ENCODE data around the gene MAPRE2. TPM values are rescaled to one million over a fixed set of nuclear protein-coding genes. Genes with fewer than 3 reads are reported as not detected.

Gene MAPRE2
- 68.9 TPM for total RNA-seq

DNA sequence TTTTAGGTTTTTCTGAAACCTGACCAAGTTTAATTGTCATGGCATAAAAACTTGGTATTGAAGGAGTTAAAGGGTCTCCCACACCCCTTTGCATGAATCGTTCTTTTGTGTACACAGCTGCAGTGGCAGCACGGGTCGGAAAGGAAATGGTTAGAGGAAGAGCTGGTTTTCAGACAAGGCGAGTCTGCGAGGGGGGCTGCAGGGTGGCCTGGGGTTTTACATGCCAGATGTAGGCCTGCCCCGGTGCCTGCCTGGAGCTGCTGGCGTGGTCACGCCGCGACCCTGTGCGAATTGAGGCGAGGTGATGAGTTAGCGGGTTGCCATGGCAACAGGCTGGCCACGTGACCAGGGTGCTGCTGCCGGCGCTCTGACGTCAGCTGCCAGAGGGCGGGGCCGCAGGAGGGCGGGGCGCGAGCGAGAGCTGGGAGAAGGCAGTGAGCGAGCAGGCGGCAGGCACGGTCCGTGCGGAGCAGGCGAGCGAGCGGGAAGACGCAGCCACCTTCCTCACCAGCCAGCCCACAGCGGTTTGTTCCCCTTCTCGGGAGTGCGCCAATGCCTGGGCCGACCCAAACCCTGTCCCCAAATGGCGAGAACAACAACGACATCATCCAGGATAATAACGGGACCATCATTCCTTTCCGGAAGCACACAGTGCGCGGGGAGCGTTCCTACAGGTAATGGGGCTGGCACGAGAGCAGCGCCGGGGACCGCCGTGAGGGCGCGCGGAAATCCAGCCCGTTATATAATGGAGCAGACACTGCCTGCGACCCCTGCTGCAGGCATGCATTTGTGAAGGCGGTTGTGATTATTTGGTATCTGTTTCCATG lies at the start of gene MAPRE2:
MAPRE2 (plus strand) TSS at position 426 of the 827 bp plus-strand sequence; CDS start at position 553, 127 bp downstream.
- no peak for FAIRE-seq

DNA sequence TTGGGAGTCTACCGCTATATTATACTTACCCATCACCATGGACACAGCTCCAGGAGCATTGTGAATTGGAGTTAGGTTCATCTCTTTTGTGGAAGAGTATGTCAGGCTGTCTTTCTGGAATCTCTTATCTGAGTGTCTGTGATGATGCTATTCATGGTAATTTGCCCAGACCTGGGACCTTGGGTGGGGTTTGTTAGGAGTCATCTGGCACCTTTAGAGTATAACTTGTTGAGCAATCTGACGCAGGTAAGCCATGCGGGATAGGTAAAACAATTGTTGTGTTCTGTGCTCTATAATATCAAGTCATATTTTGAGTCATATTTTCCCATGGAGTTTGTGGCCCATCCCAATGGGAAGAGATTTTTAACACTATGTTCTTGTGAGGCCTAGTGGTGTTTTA lies 49.7 kb upstream of the MAPRE2 start:
- DNase-seq (ENCODE audit: low spot score in 2 of 2), result no peak

More for the DNA sequence above, at the start of gene MAPRE2:
- DNase-seq (ENCODE audit: low spot score in 2 of 2), result peak; percentile 86 to 96

DNA sequence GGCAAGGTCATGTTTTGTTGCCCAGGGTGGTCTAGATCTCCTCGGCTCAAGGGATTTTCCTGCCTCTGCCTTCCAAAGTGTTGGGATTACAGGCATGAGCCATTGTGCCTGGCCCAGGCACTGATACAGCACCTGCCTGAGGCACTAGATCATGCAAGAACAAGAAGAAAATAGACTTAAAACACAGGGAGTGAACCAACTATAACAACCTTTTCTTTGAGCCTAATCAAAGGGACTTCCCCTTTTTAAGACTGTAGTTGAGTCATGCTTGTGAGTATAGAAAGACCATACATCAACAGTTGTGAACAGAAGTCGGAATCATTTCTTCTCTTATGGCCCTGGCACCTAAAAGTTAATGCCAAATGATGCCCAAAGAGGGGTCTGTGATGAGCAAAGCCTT lies 47.9 kb upstream of the MAPRE2 start:
- FAIRE-seq (no peak), DNase-seq (ENCODE audit: low spot score in 2 of 2) (no peak)

More for the DNA sequence above, 49.7 kb upstream of the MAPRE2 start:
- FAIRE-seq, result no peak

DNA sequence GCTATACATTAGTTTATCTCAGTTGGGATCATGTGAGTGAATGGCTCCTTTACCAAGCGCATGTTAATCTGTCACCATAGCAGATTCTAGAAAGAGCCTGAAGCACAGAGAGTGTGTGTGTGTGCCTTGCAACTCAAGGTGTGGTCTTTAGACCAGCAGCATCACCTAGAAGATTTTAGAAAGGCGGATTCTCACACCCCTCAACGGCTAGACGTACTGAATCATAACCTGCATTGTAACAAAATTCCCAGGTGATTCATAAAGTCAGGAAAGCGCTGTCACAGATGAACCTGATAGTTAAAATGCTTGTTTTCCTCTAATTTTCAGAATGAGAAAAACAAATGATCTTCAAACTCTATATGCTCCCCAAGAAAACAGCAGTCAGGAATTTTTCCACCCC lies 45.5 kb upstream of the MAPRE2 start:
- DNase-seq (ENCODE audit: low spot score in 2 of 2), result no peak
- no peak for FAIRE-seq

DNA sequence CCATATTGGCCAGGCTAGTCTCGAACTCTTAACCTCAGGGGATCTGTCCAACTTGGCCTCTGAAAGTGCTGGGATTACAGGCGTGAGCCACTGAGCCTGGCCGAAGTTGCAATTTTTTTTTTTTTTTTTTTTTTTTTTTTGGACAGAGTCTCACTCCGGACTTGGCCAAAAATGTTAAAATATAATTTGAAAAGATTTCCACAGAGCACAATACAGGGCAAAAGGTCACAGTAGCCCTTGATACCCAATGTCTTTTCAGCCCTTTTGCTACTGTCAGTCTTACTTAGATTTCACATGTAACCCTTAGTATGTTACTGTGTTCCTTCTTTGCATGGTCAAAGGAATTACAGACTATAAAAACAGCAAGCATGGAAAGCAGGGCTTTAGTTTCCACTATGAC lies 42.6 kb upstream of the MAPRE2 start:
- no peak for DNase-seq (ENCODE audit: low spot score in 2 of 2)

DNA sequence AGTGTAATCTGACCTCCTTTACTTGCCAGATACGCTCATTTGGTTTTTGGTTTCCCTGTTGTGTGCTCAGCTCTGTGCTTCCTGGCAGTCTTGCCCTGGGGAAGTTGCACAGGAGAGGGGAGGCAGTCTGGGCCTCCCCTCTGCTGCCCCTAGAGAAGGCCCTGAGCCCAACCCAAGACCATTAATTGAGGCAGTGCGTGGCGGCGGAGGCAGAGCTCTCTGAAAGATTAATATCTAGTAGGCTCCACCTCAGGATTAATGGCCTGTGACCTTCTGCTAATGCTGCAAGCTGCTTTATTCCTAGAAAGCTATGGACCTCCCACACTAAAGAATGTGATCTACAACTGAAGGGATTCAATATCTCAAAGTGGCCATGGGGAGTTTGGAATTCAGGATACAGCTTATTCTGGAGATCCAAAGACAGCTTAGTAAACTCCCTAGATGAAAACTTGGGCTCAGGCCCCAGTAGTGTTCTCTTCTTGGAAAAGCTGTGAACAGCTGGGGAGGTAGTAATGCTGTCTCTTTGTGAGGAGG lies 41.4 kb upstream of the MAPRE2 start:
- FAIRE-seq, result no peak
- no peak for DNase-seq (ENCODE audit: low spot score in 2 of 2)

More for the DNA sequence above, 42.6 kb upstream of the MAPRE2 start:
- FAIRE-seq, result no peak

DNA sequence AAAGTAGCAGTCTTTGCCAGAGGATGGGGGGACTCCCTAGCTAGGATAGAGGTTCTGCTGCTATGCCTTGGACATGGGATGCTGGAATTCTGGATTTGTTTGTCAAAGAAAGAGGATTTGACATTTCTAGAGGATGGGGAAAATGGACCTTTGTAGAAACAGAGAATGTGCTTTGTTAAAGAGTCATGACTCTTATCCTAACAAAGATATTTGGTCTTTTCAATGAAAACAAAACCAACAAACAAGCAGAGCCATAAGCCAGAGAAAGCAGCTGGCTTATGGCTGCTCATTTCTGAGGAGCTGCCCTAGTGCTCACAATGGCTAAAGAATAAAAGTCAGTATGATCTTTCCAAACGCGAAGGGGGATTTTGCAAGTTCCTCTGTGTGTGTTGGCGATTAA lies 40.8 kb upstream of the MAPRE2 start:
- DNase-seq (ENCODE audit: low spot score in 2 of 2), result no peak

DNA sequence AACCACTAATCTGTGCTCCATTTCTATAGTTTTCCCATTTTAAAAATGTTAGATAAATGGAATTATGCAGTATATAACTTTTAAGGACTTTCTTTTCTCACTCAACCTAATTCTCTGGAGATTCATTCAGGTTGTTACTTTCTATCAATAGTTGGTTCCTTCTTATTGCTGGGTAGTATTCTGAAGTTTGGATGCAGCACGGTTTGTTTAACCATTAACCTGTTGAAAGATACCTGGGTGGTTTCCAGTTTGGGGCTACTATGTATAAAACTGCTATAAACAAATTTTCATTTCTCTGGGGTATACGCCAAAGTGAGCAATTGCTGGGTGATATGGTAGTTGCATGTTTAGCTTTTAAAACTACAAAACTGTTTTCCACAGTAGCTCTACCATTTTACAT lies 39.1 kb upstream of the MAPRE2 start:
- DNase-seq (ENCODE audit: low spot score in 2 of 2) (no peak), FAIRE-seq (no peak)

More for the DNA sequence above, 40.8 kb upstream of the MAPRE2 start:
- peak; percentile 53 for FAIRE-seq

DNA sequence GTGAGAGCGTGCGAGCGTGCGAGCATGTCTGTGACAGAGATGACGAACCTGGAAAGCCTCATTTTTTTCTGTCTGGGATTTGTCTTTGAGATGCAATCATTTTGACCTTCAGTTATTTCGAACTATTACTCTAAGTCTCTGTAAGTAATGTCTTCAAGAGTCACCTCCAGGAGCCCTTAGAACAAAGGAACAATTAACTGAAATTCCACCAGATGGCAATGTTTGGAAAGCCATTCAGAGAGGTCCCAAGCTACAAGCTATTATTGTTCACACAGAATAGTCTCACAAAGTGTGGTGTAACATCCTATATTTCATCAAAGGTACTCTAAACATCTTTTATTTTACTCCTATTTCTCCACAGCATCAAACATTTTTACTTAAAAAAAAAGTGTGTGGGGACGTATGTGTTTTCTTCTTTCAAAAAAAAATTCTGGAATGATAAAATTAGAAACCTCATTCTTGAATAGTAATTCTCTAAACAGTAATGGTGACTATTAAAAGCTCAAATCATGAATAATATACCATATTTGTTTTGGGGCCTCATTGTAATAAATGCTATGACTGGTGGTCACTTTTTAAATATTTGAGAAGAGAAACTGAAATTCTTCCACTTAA lies 35.1 kb upstream of the MAPRE2 start:
- peak; percentile 94 for FAIRE-seq
- peak; percentile 22 to 54 for DNase-seq (ENCODE audit: low spot score in 2 of 2)

DNA sequence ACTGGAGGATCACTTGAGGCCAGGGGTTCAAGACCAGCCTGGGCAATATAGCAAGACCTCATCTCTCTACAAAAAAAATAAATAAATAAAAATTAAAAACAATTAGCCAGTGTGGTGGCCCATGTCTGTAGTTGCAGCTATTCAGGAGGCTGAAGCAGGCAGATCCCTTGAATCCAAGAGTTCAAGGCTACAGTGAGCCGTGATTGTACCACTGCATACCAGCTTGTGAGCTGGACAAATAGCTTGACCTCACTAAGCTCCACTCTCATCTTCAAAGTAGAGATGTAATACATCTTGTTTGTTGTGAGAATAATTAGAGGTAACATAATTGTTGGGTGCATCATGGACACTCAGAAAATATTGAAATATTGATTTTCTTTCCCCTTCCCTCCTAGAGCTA lies 31.1 kb upstream of the MAPRE2 start:
- FAIRE-seq (no peak), DNase-seq (ENCODE audit: low spot score in 2 of 2) (no peak)

DNA sequence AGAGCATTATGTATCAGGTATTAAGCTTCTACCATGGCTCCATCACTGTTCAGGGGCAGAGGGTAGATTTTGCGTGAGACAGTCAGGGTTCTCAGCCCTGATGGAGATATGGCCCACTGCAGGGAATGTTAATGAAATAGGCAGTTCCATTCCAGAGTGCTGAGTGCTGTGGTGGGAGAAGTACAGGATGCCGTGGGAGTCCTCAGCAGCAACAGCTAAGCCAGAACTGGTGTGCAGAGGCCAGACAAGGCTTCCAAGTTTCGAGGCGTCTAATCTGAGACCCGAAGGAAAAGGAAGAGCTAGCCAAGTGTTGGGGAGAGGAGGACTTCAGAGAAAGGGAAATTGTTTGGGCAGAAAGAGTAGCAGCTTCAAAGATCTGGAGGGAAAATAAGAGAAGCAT lies 30.2 kb upstream of the MAPRE2 start:
- FAIRE-seq (no peak), DNase-seq (ENCODE audit: low spot score in 2 of 2) (no peak)

DNA sequence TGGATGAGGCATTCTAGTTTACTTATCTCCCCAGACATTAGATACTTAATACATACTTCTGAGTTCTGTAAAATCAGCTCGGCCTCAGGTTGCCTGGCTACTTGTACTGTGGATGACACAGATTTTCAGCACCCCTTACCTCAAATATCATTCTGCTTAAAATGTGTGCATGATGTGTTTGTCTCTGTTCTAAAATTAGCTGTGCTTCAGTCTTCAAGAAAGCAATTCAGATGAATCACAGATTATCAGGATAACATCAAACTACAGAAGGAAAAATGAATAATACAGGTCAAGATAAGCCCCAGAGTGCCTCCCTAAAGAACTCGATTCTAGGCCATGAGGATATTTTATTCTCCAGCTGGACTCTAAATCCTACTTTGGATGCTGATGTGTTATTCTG lies 21.3 kb upstream of the MAPRE2 start:
- no peak for FAIRE-seq
- no peak for DNase-seq (ENCODE audit: low spot score in 2 of 2)

DNA sequence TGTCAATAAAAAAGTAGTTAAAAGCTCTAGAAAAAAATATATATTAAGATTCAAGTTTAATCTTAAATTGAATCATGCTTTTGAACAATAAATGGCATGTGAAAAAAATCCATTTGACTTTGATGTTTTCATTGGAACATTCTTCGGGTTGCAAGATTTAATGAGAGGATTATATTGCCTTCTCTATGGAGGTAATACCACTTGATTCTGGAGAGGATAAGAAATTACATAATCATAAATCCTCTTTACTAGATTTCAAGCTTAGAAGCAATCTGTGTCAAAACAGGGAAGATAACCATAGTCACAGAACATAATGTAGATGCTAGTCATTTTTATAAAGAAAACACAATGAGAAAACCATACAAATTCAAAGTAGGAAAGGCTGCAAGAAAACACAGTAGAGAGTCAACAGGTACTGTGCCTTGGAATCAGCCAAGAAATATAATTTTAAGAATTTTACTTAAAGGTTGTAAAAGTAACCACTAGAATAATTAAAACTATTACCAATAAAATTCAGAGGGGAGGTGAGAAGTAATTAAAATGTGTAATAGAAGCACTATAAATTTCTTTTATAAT lies 18.7 kb upstream of the MAPRE2 start:
- FAIRE-seq (no peak), DNase-seq (ENCODE audit: low spot score in 2 of 2) (no peak)

DNA sequence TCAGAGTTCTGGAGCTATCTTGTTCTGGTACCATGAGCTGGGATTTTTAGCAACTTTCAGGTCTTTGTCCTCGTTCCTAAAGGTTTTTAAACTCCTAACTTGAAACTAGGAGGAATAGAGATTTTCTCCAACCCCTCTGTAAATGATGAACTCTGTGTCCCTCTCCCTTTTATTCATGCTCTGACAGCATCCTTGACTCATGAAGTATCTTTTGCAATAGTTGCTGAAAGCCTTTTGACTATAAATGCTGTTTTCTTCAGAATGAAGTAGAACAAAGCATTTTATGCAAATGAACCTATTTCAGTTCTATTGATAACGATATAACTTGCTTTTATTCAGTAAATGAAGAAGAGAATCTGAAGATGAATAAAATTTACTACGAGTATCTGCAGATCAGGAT lies 17.0 kb upstream of the MAPRE2 start:
- no peak for FAIRE-seq
- DNase-seq (ENCODE audit: low spot score in 2 of 2), result no peak

DNA sequence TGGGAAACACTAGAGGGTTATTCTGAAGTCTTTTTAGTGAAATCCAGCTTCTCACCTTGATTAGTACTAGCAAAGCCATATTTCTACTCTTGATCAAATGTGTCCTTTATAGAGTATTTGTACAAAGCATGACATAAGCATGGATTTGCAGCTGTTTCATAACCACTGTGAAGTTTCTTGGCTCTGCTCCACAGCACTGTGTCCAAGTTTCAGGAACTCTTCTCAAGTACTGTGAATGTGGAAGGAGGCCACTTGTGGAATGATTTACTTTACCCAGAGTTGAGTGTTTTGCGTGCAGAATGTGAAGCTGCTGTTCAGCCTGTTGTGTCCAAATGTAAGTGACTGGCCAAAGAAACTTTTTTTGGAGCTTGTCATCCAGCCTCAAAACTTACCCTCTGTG lies 16.2 kb upstream of the MAPRE2 start:
- DNase-seq (ENCODE audit: low spot score in 2 of 2) (no peak), FAIRE-seq (no peak)

DNA sequence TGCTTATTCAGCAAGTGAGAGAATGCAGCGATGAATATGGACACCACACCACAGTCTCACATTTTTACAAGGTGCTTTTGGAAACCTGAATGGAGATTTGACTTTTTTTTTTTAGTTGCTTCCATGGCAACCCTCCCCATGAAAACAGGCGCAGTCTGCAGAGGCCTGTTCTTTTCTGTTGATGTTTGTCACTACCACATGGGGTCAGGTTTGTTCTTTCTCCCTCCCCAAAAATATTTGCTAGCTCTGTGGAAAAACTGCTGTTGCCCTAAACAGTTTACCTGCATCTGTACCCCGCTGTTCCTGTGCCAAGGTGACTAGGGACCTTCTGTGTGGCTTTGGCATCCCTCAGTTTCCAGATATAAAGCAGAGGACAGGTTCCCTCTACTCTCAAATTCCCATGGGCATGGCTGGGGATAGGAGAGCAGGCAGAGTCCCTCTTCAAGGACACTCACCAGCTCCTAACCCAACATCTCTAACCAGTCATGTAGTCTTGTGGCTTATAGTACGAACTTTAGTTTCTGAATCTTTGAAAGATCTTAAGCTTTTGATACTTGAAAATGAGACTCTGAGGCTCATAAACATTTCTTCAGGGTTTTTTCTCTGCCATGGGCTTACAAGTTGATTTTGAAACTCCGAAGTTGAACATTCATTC lies 14.7 kb upstream of the MAPRE2 start:
- no peak for DNase-seq (ENCODE audit: low spot score in 2 of 2)
- no peak for FAIRE-seq

DNA sequence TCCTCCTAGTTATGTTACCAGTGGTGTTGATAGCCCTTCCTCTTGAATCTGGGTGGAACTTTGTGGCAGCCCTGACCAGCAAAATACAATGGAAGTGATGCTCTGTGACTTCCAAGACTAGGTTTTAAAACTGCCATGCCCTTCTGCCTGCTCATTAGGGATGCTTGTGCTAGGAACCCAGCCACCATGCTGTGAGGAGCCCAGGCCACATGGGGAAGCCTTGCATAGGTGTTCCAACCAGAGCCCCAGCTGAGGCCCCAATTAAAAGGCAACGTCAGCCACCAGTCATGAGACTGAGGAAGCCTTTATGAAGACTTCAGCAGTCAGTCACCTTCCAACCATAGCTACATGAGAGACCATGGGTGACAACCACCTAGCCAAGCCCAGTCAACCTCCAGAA lies 14.0 kb upstream of the MAPRE2 start:
- DNase-seq (ENCODE audit: low spot score in 2 of 2), result no peak
- no peak for FAIRE-seq

DNA sequence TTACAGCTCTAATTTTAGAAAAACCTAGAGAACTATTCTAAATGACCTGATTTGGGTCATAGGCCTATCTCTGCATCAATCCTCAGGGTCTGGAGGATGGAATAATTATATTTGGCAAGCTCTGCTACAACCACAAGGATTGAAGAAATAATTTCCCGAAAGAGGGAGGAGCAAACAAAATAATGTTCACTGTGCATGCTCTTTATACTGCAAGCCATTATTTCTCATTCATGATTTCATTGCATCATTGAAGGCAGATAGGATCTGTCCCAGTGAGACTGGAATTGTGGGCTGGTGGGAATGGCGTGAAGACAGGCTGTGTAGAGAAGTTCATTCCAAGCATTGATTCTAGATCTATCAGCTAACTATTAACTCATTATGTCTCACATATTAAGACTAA lies 12.7 kb upstream of the MAPRE2 start:
- FAIRE-seq (no peak), DNase-seq (ENCODE audit: low spot score in 2 of 2) (no peak)

DNA sequence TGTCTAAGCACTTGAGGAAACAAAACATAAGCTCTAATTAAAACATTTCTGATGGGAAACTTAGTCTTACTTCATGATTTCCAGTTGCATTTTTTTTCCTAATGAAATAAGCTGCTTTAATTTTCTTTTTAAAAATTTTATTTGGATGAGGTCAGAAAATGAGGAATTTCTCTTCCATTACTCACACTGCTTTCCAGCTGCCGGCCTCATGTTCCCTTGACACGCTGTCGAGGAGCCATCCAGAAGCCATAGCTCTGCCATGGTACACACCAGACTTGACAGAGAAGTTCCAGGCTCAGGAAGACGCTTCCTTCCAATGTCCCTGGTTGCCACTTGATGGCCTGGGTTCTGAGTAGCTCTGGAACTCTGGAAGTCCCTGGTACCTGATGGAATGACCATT lies 12.1 kb upstream of the MAPRE2 start:
- FAIRE-seq, result no peak
- no peak for DNase-seq (ENCODE audit: low spot score in 2 of 2)

DNA sequence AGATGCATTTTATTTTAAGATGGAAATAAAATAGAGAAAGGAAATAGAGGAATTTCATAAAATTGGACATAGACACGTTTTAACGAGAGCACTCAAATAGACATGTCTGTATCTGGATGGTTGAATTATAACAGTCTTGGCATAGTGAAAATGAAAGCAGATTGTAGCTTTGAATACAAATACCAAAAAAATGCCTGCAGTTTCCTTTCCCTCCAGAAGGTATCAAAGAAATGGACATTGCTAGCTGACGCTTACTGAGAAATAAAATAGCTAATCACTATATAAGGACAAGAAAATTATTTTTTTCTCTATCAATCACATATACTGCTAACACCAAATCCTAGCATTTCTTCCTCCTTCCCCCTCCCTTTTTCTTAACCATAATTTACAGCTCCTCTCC lies 11.4 kb upstream of the MAPRE2 start:
- DNase-seq (ENCODE audit: low spot score in 2 of 2) (no peak), FAIRE-seq (no peak)

Measured in frontal cortex (tissue), 4 donors.